ENCODE results near the gene C1S. TPM values are rescaled to one million over a fixed set of nuclear protein-coding genes. Genes with fewer than 3 reads are reported as not detected.

Gene C1S
- total RNA-seq, 1 experiment from 2014 or later: not detected

DNA sequence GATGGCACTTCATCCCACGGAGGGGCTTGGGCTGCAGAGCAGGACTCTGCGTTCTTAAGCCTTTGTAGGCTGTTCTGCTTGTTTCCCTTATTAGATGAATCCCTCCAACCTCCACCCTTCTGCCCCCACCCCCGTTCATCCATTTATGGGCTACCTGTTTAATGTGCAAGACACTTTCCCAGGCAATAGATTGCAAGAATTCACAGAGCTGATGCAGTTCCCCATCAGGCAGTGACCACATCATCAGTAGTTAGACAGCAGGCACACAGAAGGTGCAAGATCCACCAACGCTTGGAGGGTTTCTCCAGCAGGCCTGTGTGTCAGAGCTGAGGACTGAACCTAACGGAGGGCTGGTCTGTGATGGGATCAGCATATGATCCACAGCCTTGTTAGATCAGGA, 33.0 kb downstream of the C1S start:
- H3K79me2 ChIP-seq (ENCODE audit: low read length): no peaks in the 10 kb centered on the region

DNA sequence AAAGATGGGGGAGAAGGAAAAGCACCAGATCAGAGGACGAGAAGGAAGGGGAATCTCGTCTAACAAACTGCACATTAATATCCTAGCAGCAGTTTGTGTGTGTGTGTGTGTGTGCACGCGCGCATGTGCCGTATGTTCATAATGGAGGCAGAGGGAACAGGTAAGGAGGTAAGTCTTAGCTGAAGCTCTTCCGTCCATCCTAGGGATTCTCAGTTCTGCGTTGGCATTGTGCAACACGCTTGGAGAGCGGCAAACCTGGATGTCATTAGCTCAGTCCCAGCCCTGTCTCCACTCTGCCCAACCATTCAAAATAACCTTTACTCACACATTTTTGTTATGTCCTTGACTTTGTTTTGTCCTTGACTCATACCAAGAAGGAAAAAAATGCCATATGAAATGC, 33.4 kb downstream of the C1S start:
- Histone ChIP-seq H4K20me1 (ENCODE audit: insufficient read depth, low read depth, low read length) (no peaks in the 10 kb centered on the region), H3K4me1 (ENCODE audit: low read length) (peaks cover 40% of the 10 kb centered on the region), H2AFZ (ENCODE audit: low read length) (no peak overlapping the region), H3K4me3 (ENCODE audit: low read length) (no peak overlapping the region), H3K9me2 (replicated peaks; ENCODE audit: insufficient read depth, low read length) (no peaks in the 10 kb centered on the region), H3K9ac (ENCODE audit: low read length) (no peak overlapping the region), H3K27ac (ENCODE audit: low read length) (no peak overlapping the region), H3K4me2 (ENCODE audit: low read depth, low read length, poor library complexity, severe bottlenecking) (no peak overlapping the region), H3K27me3 (ENCODE audit: low read length) (no peaks in the 10 kb centered on the region), H3K9me3 (ENCODE audit: low read length) (no peaks in the 10 kb centered on the region), H3K79me2 (ENCODE audit: low read length) (no peaks in the 10 kb centered on the region), H3K36me3 (ENCODE audit: insufficient read depth, low read length) (peaks cover 7% of the 10 kb centered on the region)
- DNase-seq: no peak

More for the DNA sequence above, 33.0 kb downstream of the C1S start:
- H3K36me3 ChIP-seq (ENCODE audit: insufficient read depth, low read length): peaks cover 4% of the 10 kb centered on the region
- H3K9me3 ChIP-seq (ENCODE audit: low read length): no peaks in the 10 kb centered on the region
- H3K4me3 ChIP-seq (ENCODE audit: low read length): no peak overlapping the region
- no peaks in the 10 kb centered on the region for H3K9me2 ChIP-seq (replicated peaks; ENCODE audit: insufficient read depth, low read length)
- H3K4me2 ChIP-seq (ENCODE audit: low read depth, low read length, poor library complexity, severe bottlenecking): no peak overlapping the region
- peaks cover 38% of the 10 kb centered on the region for H3K4me1 ChIP-seq (ENCODE audit: low read length)
- no peak overlapping the region for H2AFZ ChIP-seq (ENCODE audit: low read length)
- no peak overlapping the region for H3K27ac ChIP-seq (ENCODE audit: low read length)
- H3K27me3 ChIP-seq (ENCODE audit: low read length): no peaks in the 10 kb centered on the region
- H4K20me1 ChIP-seq (ENCODE audit: insufficient read depth, low read depth, low read length): no peaks in the 10 kb centered on the region
- no peak overlapping the region for H3K9ac ChIP-seq (ENCODE audit: low read length)
- DNase-seq: no peak

DNA sequence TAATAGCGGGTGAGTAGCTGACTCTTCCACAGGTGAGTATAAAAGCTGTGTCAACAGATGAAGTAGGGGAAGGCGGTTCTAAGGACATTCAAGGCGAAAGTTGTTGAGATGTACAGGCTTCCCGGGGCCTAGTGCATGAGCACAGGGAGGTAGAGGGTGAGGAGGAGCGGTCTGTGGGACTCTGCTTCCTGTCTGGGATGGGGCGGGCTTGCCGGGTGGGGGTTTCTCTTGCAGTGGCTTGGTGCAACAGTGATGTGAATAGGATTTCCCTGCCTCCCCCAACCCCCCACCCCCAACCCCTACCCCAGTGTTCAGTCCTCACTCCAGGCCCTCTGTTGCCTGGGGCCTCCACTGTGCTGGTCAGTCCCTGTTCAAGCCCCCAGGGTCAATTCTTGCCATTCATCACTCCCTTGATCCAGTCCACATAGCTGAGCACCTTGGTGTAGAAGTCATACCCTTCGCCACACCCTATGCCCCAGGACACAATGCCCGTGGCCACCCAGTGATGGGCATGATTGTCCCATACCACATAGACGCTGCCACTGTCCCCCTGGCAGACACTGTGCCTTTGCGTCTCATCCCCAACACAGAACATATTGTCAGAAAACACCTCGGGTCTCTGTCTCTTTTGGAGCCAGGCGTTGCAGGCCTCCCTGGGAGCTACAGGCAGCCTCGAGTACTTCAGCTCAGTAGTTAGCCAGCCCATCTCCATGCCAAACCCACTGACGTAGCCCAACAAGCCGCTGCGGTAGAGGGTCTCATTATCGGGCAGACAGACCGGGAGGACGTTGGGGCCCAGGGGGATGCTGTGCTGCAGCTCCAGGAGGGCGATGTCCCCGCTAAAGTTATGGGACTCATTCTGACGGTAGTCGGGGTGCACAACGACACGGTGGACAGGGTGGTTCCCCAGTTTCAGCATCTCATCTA, 35.8 kb downstream of the C1S start:
- Histone ChIP-seq H3K79me2 (ENCODE audit: low read length) (no peaks in the 10 kb centered on the region), H4K20me1 (ENCODE audit: insufficient read depth, low read depth, low read length) (no peaks in the 10 kb centered on the region), H3K4me3 (ENCODE audit: low read length) (no peak overlapping the region), H3K4me2 (ENCODE audit: low read depth, low read length, poor library complexity, severe bottlenecking) (no peak overlapping the region), H3K36me3 (ENCODE audit: insufficient read depth, low read length) (peaks cover 9% of the 10 kb centered on the region), H3K9me2 (replicated peaks; ENCODE audit: insufficient read depth, low read length) (no peaks in the 10 kb centered on the region), H3K9ac (ENCODE audit: low read length) (no peak overlapping the region), H3K4me1 (ENCODE audit: low read length) (peaks cover 63% of the 10 kb centered on the region), H3K9me3 (ENCODE audit: low read length) (no peaks in the 10 kb centered on the region), H2AFZ (ENCODE audit: low read length) (no peak overlapping the region), H3K27ac (ENCODE audit: low read length) (no peak overlapping the region), H3K27me3 (ENCODE audit: low read length) (no peaks in the 10 kb centered on the region)
- no peak for DNase-seq

DNA sequence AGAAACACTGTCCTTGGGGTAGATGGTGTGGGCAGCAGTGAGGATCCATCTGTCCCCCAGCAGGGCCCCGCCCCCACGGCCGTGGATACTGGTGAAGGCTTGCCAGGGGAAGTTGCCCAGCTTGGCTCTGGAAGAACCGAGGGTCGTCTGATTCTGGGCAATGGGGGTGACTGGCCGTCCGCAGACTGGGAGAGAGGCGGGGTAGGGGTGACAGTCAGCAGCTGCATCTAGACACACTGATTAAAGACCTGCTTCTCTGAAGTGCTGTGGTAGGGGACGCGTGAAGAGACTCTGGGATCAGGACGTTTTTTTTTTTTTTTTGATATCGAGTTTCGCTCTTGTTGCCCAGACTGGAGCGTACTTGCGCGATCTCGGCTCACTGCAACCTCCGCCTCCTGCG, 36.5 kb downstream of the C1S start:
- H3K9ac ChIP-seq (ENCODE audit: low read length): no peak overlapping the region
- no peak for DNase-seq
- H4K20me1 ChIP-seq (ENCODE audit: insufficient read depth, low read depth, low read length): no peaks in the 10 kb centered on the region
- H3K9me3 ChIP-seq (ENCODE audit: low read length): no peaks in the 10 kb centered on the region
- H3K4me3 ChIP-seq (ENCODE audit: low read length): no peak overlapping the region
- peaks cover 9% of the 10 kb centered on the region for H3K36me3 ChIP-seq (ENCODE audit: insufficient read depth, low read length)
- no peaks in the 10 kb centered on the region for H3K27me3 ChIP-seq (ENCODE audit: low read length)
- H2AFZ ChIP-seq (ENCODE audit: low read length): no peak overlapping the region
- no peaks in the 10 kb centered on the region for H3K79me2 ChIP-seq (ENCODE audit: low read length)
- H3K9me2 ChIP-seq (replicated peaks; ENCODE audit: insufficient read depth, low read length): no peaks in the 10 kb centered on the region
- H3K4me1 ChIP-seq (ENCODE audit: low read length): peaks cover 70% of the 10 kb centered on the region
- no peak overlapping the region for H3K27ac ChIP-seq (ENCODE audit: low read length)
- H3K4me2 ChIP-seq (ENCODE audit: low read depth, low read length, poor library complexity, severe bottlenecking): no peak overlapping the region

DNA sequence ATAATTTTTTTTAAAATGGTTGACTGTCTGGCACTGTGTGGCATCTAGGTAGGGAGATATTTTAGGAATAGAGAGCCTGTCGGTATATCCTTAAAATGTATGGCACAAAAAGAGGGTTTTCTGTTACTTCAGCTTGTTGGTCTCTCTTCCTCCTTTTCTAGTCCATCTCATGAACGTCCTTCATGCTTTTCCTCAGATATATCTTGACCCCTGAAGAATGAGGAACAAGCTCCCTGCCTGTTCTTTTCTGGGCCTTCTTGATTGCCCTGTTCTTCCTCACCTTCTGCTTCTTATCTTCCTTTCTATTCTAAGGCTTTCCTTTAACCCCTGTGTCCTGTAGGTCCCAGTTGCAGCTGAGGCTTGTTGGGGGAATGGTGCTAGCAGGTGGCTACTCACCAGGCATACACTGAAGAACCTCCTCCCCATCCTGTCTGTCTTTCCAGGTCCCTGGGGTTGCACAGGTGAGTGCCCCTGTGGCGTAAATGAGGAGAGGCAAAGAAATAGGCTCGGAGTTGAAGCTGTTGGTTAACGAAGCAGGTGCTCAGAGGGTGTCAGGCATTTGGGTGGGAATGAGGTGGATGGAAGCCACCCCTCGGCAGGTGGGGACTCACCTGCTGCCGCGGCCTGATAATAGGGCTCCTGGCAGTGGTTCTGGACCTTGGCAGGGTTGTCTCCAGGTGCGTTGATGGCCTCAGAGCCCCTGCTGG, 38.9 kb downstream of the C1S start:
- no peaks in the 10 kb centered on the region for H3K9me2 ChIP-seq (replicated peaks; ENCODE audit: insufficient read depth, low read length)
- H3K4me2 ChIP-seq (ENCODE audit: low read depth, low read length, poor library complexity, severe bottlenecking): peak overlapping the region; percentile 69
- H2AFZ ChIP-seq (ENCODE audit: low read length): no peak overlapping the region
- no peaks in the 10 kb centered on the region for H4K20me1 ChIP-seq (ENCODE audit: insufficient read depth, low read depth, low read length)
- H3K79me2 ChIP-seq (ENCODE audit: low read length): peaks cover 6% of the 10 kb centered on the region; the same call in 1 of the 2 replicates
- peak overlapping the region; percentile 49 for H3K4me3 ChIP-seq (ENCODE audit: low read length)
- DNase-seq: no peak
- peaks cover 9% of the 10 kb centered on the region for H3K36me3 ChIP-seq (ENCODE audit: insufficient read depth, low read length)
- H3K4me1 ChIP-seq (ENCODE audit: low read length): peaks cover 88% of the 10 kb centered on the region
- H3K27me3 ChIP-seq (ENCODE audit: low read length): no peaks in the 10 kb centered on the region
- peak overlapping the region; percentile 65 for H3K9ac ChIP-seq (ENCODE audit: low read length)
- H3K27ac ChIP-seq (ENCODE audit: low read length): peak overlapping the region; percentile 95
- H3K9me3 ChIP-seq (ENCODE audit: low read length): no peaks in the 10 kb centered on the region

DNA sequence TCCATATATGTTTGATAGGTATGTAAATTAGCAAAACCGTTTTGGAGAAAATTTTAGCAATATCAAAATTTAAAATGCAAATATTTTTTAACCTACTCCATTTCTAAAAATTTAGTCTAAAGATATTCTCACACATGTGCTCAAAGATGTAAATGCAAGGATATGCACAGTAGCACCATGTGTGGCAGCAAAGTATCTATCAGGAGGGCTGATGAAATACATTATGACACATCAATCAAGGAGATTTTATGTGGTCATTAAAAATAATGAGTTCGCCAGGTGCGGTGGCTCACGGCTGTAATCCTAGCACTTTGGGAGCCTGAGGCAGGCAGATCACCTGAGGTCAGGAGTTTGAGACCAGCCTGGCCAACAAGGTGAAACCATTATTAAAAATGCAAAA, 39.7 kb downstream of the C1S start:
- no peaks in the 10 kb centered on the region for H3K27me3 ChIP-seq (ENCODE audit: low read length)
- peak; percentile 89 for DNase-seq
- H3K9ac ChIP-seq (ENCODE audit: low read length): peak overlapping the region; percentile 65; the same call in 1 of the 2 replicates
- no peaks in the 10 kb centered on the region for H3K9me3 ChIP-seq (ENCODE audit: low read length)
- H3K9me2 ChIP-seq (replicated peaks; ENCODE audit: insufficient read depth, low read length): no peaks in the 10 kb centered on the region
- peaks cover 14% of the 10 kb centered on the region; the same call in 1 of the 2 replicates for H3K79me2 ChIP-seq (ENCODE audit: low read length)
- peak overlapping the region; percentile 69 for H3K4me2 ChIP-seq (ENCODE audit: low read depth, low read length, poor library complexity, severe bottlenecking)
- peaks cover 88% of the 10 kb centered on the region for H3K4me1 ChIP-seq (ENCODE audit: low read length)
- peak overlapping the region; percentile 95 for H3K27ac ChIP-seq (ENCODE audit: low read length)
- peak overlapping the region; percentile 49; the same call in 1 of the 2 replicates for H3K4me3 ChIP-seq (ENCODE audit: low read length)
- no peaks in the 10 kb centered on the region for H4K20me1 ChIP-seq (ENCODE audit: insufficient read depth, low read depth, low read length)
- H3K36me3 ChIP-seq (ENCODE audit: insufficient read depth, low read length): peaks cover 9% of the 10 kb centered on the region
- no peak overlapping the region for H2AFZ ChIP-seq (ENCODE audit: low read length)

DNA sequence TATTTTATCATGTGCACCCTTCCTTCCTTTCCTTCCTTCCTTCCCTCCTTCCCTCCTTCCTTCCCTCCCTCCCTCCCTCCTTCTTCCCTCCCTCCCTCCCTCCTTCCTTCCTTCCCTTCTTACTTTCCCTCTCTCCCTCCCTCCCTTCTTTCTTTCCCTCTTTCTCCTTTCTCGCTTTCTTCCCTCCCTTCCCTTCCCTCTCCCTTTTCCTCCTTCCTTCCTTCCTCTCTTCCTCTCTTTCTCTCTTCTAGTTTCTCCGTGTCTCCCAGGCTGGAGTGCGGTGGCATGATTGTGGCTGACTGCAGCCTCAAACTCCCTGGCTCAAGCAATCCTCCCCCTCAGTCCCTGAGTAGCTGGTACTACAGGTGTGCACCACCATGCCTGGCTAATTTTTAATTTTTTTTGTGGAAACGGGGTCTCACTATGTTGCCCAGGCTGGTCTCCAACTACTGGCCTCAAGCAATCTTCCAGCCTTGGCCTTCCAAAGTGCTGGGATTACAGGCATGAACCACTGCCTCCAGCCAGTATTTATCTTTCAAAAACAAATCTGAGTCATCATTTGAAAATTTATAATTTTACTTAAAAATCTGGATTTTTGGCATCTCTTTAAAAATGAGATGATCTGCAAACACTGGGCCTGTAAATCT, 40.7 kb downstream of the C1S start:
- H3K36me3 ChIP-seq (ENCODE audit: insufficient read depth, low read length): peaks cover 13% of the 10 kb centered on the region
- peak overlapping the region; percentile 69 for H3K4me2 ChIP-seq (ENCODE audit: low read depth, low read length, poor library complexity, severe bottlenecking)
- peaks cover 23% of the 10 kb centered on the region for H3K79me2 ChIP-seq (ENCODE audit: low read length)
- peak overlapping the region; percentile 95 for H3K27ac ChIP-seq (ENCODE audit: low read length)
- DNase-seq: peak; percentile 38
- H3K4me3 ChIP-seq (ENCODE audit: low read length): no peak overlapping the region
- H3K9me2 ChIP-seq (replicated peaks; ENCODE audit: insufficient read depth, low read length): no peaks in the 10 kb centered on the region
- H3K4me1 ChIP-seq (ENCODE audit: low read length): peaks cover 86% of the 10 kb centered on the region
- no peaks in the 10 kb centered on the region for H3K27me3 ChIP-seq (ENCODE audit: low read length)
- H4K20me1 ChIP-seq (ENCODE audit: insufficient read depth, low read depth, low read length): no peaks in the 10 kb centered on the region
- peaks cover 3% of the 10 kb centered on the region; the same call in 1 of the 2 replicates for H3K9me3 ChIP-seq (ENCODE audit: low read length)
- no peak overlapping the region for H2AFZ ChIP-seq (ENCODE audit: low read length)
- no peak overlapping the region for H3K9ac ChIP-seq (ENCODE audit: low read length)

DNA sequence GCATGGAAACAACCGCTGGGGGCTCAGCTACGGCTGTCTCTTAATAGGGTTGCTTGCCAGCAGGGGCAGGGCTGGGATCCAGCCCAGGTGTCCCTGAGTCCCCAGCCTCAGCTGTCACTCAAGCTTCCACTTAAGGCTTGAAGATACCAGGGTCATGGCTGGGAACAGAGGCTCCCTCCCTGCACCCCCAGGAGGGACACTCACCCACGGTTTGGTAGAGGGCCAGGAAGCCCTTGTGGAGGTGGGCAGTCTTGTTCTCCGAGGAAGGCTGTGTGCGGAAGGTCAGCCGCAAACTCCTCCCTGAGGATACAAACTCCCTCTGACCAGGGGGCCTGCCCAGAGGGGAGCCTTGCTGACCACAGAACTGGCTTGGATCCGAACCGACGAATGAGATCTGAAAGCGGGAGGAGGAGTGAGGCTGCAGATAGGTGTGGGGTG, 41.2 kb downstream of the C1S start:
- Histone ChIP-seq H3K9me2 (replicated peaks; ENCODE audit: insufficient read depth, low read length) (no peaks in the 10 kb centered on the region), H3K9ac (ENCODE audit: low read length) (no peak overlapping the region), H3K4me1 (ENCODE audit: low read length) (peaks cover 82% of the 10 kb centered on the region)

More for the DNA sequence above, 41.2 kb downstream of the C1S start:
- H3K27ac ChIP-seq (ENCODE audit: low read length): peak overlapping the region; percentile 95
- H3K27me3 ChIP-seq (ENCODE audit: low read length): no peaks in the 10 kb centered on the region
- no peak overlapping the region for H2AFZ ChIP-seq (ENCODE audit: low read length)
- H3K9me3 ChIP-seq (ENCODE audit: low read length): peaks cover 4% of the 10 kb centered on the region; the same call in 1 of the 2 replicates
- peaks cover 19% of the 10 kb centered on the region for H3K36me3 ChIP-seq (ENCODE audit: insufficient read depth, low read length)
- no peak overlapping the region for H3K4me3 ChIP-seq (ENCODE audit: low read length)
- no peak for DNase-seq
- H3K79me2 ChIP-seq (ENCODE audit: low read length): peaks cover 28% of the 10 kb centered on the region
- peak overlapping the region; percentile 4 for H3K4me2 ChIP-seq (ENCODE audit: low read depth, low read length, poor library complexity, severe bottlenecking)
- H4K20me1 ChIP-seq (ENCODE audit: insufficient read depth, low read depth, low read length): no peaks in the 10 kb centered on the region

Measured in Karpas-422 (cell line).